Cortex of kidney (tissue), 1 donor: ENCODE data around the gene SCFD2.

Experiments
- DNase-seq: peaks from one replicate; lab custom pipeline; 2025; lab: John Stamatoyannopoulos, UW

SCFD2 gene

GRCh38 chr4:52987392-52988056, 378.3 kb downstream of the SCFD2 start:
- no peak for DNase-seq

DNA sequence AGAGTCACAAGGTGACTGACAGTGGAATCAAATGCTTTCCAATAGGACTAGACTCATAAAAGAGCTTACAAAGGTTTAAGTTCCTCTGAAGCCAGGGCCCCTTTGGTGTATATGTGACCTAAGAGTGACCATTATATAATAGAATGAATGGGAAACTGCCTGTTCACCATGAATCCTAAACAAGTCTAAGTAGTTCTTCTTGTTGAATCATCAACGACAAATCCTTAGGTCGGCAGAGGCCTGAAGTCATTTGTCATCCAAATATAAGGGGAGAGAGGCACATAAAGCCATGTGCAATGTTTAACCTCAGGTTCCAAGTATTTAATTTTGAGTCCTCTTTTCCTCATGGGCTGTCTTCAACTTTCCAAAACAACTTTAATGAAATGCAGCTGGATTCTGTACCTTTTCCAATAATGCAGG, 381.4 kb downstream of the SCFD2 start:
- no peak for DNase-seq

GRCh38 chr4:52983563-52984303, 382.1 kb downstream of the SCFD2 start:
- DNase-seq = no peak

DNA sequence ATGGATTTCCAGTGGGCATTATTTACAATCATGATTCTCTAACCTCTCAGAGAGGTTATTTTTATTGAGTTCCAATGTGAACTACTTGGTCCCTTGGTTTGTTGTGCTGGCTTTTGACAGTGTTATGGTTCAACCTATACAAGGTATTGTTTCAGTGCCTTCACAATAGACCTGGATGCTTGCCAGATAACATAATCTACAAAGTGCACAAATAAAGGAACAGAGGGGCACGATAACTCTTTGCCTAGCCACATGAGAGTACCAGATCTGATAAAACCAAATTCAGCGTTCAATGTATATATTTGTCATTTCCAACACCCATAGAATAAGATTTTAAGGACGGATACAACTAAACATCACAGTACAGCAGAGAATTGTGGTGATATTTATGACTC, 382.9 kb downstream of the SCFD2 start:
- no peak for DNase-seq

DNA sequence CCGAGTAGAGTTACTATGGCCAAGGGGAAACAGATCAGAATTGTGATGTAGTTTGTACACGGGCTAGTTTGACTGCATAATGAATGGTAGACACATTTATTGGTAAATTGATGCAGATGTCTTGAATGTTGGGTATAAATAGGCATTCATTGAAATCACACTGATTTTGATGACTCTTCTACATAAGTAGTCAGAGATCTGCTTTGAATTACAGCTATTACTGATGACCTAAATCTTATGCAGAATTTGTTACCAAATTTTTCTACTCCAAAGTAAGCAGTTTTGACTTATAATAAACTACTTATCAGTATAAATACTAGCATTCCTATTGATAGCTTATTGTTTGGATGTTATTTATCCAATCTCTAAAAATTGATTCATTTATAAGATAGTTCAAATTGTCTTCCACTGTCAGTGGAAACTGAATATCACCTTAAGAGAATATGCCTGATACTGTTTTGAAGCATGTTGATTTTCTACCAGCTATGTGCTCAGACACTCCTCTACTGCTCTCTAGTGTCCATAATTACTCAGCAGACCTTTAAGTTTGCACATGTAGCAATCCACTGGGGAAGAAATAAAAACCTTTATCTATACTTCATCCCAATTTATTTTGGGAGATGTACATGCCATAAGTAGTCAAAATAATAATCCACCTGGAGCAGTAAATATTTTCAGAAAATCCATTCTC, 383.5 kb downstream of the SCFD2 start:
- DNase-seq = no peak

GRCh38 chr4:52979821-52980590, 385.9 kb downstream of the SCFD2 start:
- no peak for DNase-seq

DNA sequence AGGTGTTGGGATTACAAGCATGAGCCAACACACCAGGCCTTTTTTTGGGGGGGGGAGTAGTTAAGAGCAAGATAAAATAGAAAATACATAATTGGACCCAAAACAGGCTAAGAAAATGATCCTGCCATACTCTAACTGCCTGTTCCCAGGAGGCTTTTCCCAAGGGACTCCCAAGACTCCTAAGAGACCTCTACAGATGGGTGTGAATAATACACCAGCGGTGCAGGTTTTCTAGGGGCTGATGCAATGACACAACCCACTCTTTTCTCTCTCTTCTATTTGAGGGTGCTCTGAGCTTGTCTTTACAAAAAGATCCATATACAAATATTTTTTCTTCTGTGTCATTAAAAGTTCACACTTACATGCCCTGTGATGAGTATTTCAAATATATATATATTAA, 386.8 kb downstream of the SCFD2 start:
- no peak for DNase-seq

DNA sequence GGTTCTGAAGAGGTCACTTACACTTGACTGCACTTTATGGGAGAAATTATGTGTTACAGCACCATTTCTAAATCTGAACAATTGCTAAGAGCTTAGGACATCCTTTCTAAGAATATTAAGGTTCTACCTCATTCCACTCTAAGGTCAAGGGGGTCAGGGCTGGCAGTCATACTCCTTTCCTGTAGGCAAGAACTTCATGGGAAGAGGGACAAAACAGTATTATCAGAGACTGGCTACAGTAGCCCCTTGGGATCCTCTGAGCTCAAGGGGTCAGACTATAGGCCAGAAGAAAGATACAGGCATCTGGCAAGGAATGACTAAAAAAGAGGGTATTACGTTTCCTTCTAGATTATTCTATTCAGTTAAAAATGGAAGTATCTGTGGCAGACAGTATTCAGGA, 388.6 kb downstream of the SCFD2 start:
- no peak for DNase-seq

DNA sequence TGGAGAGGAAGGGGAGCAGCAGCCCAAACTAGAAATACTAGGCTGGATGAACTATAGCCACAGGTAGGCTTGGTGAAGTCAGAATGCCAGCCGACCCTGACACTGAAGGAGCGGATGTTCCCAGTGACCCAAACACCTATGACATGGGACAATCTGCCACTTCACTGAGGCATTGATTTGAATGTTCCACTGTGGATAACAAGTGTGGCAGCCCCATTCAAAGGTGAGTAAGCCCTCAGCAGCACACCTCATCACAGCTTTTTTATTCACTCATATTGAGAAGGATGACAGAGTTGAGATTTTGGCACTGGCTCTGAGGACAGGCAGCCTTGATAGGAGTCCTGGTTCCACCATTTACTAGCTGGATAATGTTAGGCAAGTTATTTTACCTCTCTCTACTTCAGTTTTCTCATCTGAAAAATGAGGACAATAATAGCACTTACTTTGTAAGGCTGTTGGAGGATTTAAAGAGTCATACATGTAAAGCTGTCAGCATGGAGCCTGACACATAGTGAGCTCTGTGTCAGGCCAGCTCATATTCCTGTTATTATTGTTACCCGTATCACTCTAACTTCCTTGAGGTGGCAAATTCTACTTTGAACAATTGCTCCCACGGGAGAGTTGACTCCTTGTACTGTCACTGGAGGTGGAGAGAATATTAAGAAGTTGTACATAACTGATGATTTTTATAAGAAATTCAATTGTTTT, 389.2 kb downstream of the SCFD2 start:
- no peak for DNase-seq

GRCh38 chr4:52968691-52969090, 397.2 kb downstream of the SCFD2 start:
- no peak for DNase-seq

DNA sequence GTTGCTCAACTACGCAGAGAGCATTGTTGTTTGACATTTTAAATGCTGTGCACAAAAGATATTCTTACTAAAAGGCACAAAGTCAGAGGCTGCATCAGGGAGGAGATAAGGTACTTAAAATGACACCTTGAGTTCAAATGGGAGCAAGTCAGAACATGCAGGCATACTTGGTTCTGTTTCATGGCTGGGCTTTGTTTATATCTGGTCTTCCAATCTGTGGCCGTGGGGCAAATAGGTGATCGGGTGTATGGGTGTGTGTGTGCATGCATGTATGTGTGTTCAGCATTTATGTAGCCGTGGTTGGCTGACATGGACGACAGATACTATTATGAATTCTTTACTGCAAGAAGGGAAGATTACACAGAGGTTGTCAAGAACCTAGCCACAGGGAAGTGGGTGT, 397.6 kb downstream of the SCFD2 start:
- DNase-seq = no peak

- DNase-seq = no peak
These were observed 399.1 kb downstream of the SCFD2 start for GRCh38 chr4:52966781-52967180.

DNA sequence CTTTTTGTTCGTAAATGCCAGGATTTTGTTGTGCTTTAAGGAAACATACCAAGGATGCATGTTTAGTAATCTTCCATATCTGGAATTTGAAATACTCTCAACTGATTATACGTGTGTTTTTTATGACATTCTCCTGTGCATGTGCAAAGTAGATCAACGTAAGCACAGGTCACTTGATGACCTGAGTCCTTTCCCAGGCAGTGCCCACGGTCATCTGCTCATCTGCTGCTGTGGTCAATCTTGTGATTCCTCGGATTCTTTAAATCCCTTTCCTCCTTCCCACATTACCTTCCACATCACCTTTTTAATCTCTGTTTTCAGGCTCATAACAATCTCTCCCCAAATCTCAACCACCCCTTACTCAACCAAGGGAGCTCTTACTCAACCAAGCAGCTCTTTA, 399.7 kb downstream of the SCFD2 start:
- DNase-seq = no peak

DNA sequence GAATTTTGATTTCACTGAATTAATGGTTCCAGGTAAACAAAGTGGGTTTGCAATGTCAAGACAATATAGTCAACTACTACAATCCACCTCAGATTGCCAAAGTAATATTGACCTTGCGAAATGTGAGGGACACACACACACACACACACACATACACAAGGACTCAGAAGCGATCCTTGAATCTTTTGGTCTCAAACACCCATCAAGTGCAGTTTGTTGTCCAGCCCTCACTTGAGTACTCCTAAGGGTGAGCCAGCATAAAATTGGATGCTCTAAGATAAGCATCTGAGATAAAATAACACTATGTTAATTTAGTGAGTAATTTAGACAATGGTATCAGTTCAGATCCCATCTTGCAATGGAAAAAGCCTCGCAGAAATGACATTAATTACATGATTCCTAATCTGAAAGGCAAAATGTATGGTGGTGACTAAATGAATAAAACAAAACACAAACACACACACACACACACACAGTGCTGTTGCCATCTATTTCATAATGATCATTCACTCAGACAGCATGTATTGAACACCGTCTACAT, 401.2 kb downstream of the SCFD2 start:
- DNase-seq = no peak

GRCh38 chr4:52964011-52964410, 401.9 kb downstream of the SCFD2 start:
- no peak for DNase-seq

GRCh38 chr4:52962721-52963120, 403.1 kb downstream of the SCFD2 start:
- DNase-seq = no peak

GRCh38 chr4:52961666-52962412, 404.0 kb downstream of the SCFD2 start:
- DNase-seq = no peak

GRCh38 chr4:52959541-52959940, 406.3 kb downstream of the SCFD2 start:
- DNase-seq = no peak

DNA sequence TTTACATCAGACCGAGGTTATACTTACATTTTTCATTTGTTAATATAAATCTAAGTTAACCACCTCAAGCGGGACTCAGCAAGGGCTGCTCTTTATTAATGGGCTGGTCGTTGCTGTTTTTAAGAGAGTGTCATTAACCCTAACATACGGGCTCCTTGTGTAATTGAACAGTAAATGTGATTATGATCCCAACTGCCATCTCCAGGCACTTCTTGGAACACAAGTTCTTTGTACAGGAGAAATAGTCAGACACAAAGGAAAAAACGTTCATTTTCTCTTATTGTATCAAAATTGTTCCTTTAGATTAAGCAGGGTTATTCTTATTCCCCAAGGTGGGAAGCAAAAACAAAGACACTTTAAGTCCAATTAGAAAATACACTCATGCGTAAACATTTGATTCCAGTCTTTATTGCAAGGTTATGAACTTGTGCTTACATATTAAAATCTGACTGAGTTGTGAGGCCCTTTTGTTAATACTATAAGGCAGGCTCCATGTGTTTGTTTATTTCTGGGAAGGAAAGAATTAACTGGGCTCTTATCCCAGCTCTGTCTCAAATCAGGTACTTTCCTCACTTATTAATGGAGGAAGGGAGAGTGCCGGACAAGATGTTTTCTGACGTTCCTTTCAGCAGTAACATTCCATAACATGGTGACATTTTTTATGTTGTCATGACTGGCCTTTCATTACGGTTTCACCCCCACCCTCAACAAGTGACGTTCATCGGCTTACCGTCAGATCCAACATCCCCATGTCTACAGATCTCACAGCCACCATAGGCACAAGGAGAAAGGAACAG, 407.8 kb downstream of the SCFD2 start:
- DNase-seq = no peak

GRCh38 chr4:52957220-52957686, 408.6 kb downstream of the SCFD2 start:
- DNase-seq = no peak
